Stimulated activated naive B cell treated with anti-CD40 and anti-IgM and Interleukin-4, amounts not matched to agents 10 μg/mL and 1 μg/mL and 100 μg/mL, for 72 hours (primary cell): ENCODE data around the gene ARSD.
"Not testable (repeated sequence)": the region's sequence is repeated elsewhere in the genome, so short reads cannot be mapped to it uniquely, and the experiment has no call there.

Source experiments
- ATAC-seq, 2 donors: fragments of 150-1000 bp; cut with Tn5 transposase; replicated peaks; 2 replicates each; pipeline ENCODE4 v1.10.0; 2021; ENCODE audit warnings: moderate library complexity in 1 of 2
- DNase-seq: peaks from one replicate; pipeline ENCODE4 v3.0.0; 2021
- H3K27ac Mint-ChIP-seq: one replicate; pipeline ENCODE4 v1.8.0; 2022; ENCODE audit warnings: mild to moderate bottlenecking, mixed read lengths
- H3K27me3 Mint-ChIP-seq, 2 donors: one replicate each; pipeline ENCODE4 v1.8.0; 2022; ENCODE audit warnings: mixed read lengths in 2 of 2
- H3K36me3 Mint-ChIP-seq, 2 donors: one replicate each; pipeline ENCODE4 v1.8.0; 2022; ENCODE audit warnings: mixed read lengths in 2 of 2, mild to moderate bottlenecking in 1 of 2
- H3K4me1 Mint-ChIP-seq, 2 donors: one replicate each; pipeline ENCODE4 v1.8.0; 2022; ENCODE audit warnings: mixed read lengths in 2 of 2, mild to moderate bottlenecking in 1 of 2
- H3K4me3 Mint-ChIP-seq, 2 donors: one replicate each; pipeline ENCODE4 v1.8.0; 2022; ENCODE audit warnings: mild to moderate bottlenecking in 2 of 2, mixed read lengths in 2 of 2, moderate library complexity in 1 of 2
- H3K9me3 Mint-ChIP-seq, 2 donors: one replicate each; pipeline ENCODE4 v1.8.0; 2022; ENCODE audit warnings: mixed read lengths in 2 of 2, mild to moderate bottlenecking in 1 of 2

ARSD gene

GRCh38 chrX:2928583-2929434 is at the start of gene ARSD:
Gene ARSD, minus strand, starts transcription at chrX:2929339. Its CDS starts 64 bp downstream, at chrX:2929275.
- peaks cover 0 to 6% of the 10 kb centered on the region in 2 donors for H3K27me3 Mint-ChIP-seq
- peak; percentile 64 for DNase-seq
- peak within 1 kb of the TSS; percentile 92 for H3K27ac Mint-ChIP-seq
- peak; percentile 90 for ATAC-seq
- peaks cover 0 to 4% of the 10 kb centered on the region in 2 donors for H3K36me3 Mint-ChIP-seq
- peaks cover 0 to 9% of the 10 kb centered on the region in 2 donors for H3K4me1 Mint-ChIP-seq
- H3K4me3 Mint-ChIP-seq = peak within 1 kb of the TSS; percentile 87 to 93
- H3K9me3 Mint-ChIP-seq = peaks cover 0 to 6% of the 10 kb centered on the region in 2 donors

GRCh38 chrX:2978639-2979038 is 49.5 kb upstream of the ARSD start:
- not testable (repeated sequence) for H3K4me1 Mint-ChIP-seq, H3K27ac Mint-ChIP-seq, ATAC-seq, DNase-seq, H3K27me3 Mint-ChIP-seq, H3K4me3 Mint-ChIP-seq, H3K36me3 Mint-ChIP-seq
- H3K9me3 Mint-ChIP-seq = peaks cover 5 to 23% of the 10 kb centered on the region in 2 donors

- H3K4me3 Mint-ChIP-seq = no peak overlapping the region
- H3K4me1 Mint-ChIP-seq = no peaks in the 10 kb centered on the region
- DNase-seq = no peak
- H3K36me3 Mint-ChIP-seq = no peaks in the 10 kb centered on the region
- H3K27me3 Mint-ChIP-seq = peaks cover 9 to 19% of the 10 kb centered on the region in 2 donors
- H3K27ac Mint-ChIP-seq = no peak overlapping the region
- no peak for ATAC-seq
- H3K9me3 Mint-ChIP-seq = peaks cover 0 to 10% of the 10 kb centered on the region in 2 donors
These were observed 45.8 kb upstream of the ARSD start for GRCh38 chrX:2974961-2975360.

GRCh38 chrX:2972391-2972790 is 43.3 kb upstream of the ARSD start:
- ATAC-seq = no peak
- Mint-ChIP-seq H3K4me3 (no peak overlapping the region), H3K27me3 (peaks cover 12 to 22% of the 10 kb centered on the region in 2 donors), H3K4me1 (peaks cover 0 to 3% of the 10 kb centered on the region in 2 donors), H3K9me3 (peaks cover 0 to 10% of the 10 kb centered on the region in 2 donors), H3K36me3 (no peaks in the 10 kb centered on the region), H3K27ac (no peak overlapping the region)
- no peak for DNase-seq

- Mint-ChIP-seq H3K4me3 (no peak overlapping the region), H3K36me3 (no peaks in the 10 kb centered on the region), H3K4me1 (peaks cover 0 to 9% of the 10 kb centered on the region in 2 donors), H3K27me3 (peaks cover 12 to 19% of the 10 kb centered on the region in 2 donors), H3K27ac (no peak overlapping the region), H3K9me3 (peaks cover 0 to 6% of the 10 kb centered on the region in 2 donors)
- DNase-seq = no peak
- no peak for ATAC-seq
These were observed 39.9 kb upstream of the ARSD start for GRCh38 chrX:2969021-2969420.

DNA sequence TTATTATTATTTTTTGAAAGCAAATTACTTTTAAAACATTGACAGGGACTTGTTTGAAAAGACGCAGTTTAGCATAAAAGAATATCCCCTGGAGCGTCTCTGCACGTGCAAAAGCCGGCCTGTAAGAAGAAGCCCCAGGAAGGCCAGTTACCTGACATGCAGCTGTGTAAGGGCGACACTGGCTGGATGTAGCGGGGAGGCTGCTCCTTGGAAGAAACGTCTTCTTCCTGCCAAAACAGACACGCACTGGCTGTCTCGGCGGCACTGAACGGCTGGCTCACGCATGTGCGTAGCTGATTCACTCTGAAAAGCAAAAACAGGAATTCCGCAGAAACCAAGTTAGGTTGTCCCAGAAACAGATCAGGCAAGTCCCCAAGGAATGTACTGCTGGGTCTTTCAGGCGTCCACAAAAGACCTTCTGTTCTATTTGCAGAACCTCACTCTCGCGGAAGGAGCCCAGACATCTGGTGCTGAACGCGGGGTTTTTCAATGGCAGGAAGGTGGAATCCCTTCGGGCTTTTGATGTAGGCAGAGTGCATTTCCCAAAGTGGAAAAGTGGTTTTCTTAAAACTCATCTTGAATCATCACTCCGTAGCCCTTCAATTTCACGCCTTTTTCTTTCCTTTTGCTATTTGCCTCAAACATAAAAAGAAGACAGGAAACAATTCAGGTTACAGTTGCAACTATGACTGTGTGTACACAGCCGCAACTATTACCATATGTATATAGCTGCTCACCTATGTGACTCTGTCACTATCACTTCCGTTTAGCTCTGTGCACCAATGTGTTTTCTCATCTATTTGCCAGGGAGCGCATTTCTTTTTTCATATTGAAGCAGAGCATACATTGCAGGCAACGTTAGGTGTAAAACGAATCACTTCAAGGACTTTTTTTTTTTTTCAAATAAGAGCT is 39.1 kb upstream of the ARSD start:
- ATAC-seq (peak; percentile 71 to 75), DNase-seq (peak; percentile 41)
- Mint-ChIP-seq H3K4me1 (peaks cover 0 to 9% of the 10 kb centered on the region in 2 donors), H3K9me3 (peaks cover 0 to 6% of the 10 kb centered on the region in 2 donors), H3K27ac (no peak overlapping the region), H3K36me3 (no peaks in the 10 kb centered on the region), H3K4me3 (peak overlapping the region in 1 of 2 donors; percentile 44), H3K27me3 (peaks cover 12 to 18% of the 10 kb centered on the region in 2 donors)

GRCh38 chrX:2967584-2967983 is 38.4 kb upstream of the ARSD start:
- DNase-seq (no peak), ATAC-seq (no peak)
- Mint-ChIP-seq H3K4me3 (no peak overlapping the region), H3K4me1 (peaks cover 0 to 9% of the 10 kb centered on the region in 2 donors), H3K27me3 (peaks cover 12 to 24% of the 10 kb centered on the region in 2 donors), H3K9me3 (peaks cover 0 to 6% of the 10 kb centered on the region in 2 donors), H3K36me3 (no peaks in the 10 kb centered on the region), H3K27ac (no peak overlapping the region)

- H3K4me1 Mint-ChIP-seq = peaks cover 0 to 9% of the 10 kb centered on the region in 2 donors
- DNase-seq = no peak
- H3K4me3 Mint-ChIP-seq = no peak overlapping the region
- ATAC-seq = no peak
- H3K27ac Mint-ChIP-seq = no peak overlapping the region
- H3K36me3 Mint-ChIP-seq = no peaks in the 10 kb centered on the region
- H3K9me3 Mint-ChIP-seq = peaks cover 0 to 6% of the 10 kb centered on the region in 2 donors
- peaks cover 9 to 28% of the 10 kb centered on the region in 2 donors for H3K27me3 Mint-ChIP-seq
These were observed 37.9 kb upstream of the ARSD start for GRCh38 chrX:2967012-2967411.

- ATAC-seq (peak; percentile 91 to 92), DNase-seq (peak; percentile 57)
- Mint-ChIP-seq H3K27ac (no peak overlapping the region), H3K36me3 (no peaks in the 10 kb centered on the region), H3K27me3 (peaks cover 7 to 21% of the 10 kb centered on the region in 2 donors), H3K4me3 (no peak overlapping the region), H3K9me3 (no peaks in the 10 kb centered on the region), H3K4me1 (peaks cover 0 to 9% of the 10 kb centered on the region in 2 donors)
These were observed 36.8 kb upstream of the ARSD start for GRCh38 chrX:2965965-2966364.

- peaks cover 0 to 23% of the 10 kb centered on the region in 2 donors for H3K27me3 Mint-ChIP-seq
- not testable (repeated sequence) for H3K4me3 Mint-ChIP-seq, H3K4me1 Mint-ChIP-seq, H3K27ac Mint-ChIP-seq, DNase-seq, ATAC-seq, H3K36me3 Mint-ChIP-seq, H3K9me3 Mint-ChIP-seq
These were observed 35.1 kb upstream of the ARSD start for GRCh38 chrX:2963992-2964794.

DNA sequence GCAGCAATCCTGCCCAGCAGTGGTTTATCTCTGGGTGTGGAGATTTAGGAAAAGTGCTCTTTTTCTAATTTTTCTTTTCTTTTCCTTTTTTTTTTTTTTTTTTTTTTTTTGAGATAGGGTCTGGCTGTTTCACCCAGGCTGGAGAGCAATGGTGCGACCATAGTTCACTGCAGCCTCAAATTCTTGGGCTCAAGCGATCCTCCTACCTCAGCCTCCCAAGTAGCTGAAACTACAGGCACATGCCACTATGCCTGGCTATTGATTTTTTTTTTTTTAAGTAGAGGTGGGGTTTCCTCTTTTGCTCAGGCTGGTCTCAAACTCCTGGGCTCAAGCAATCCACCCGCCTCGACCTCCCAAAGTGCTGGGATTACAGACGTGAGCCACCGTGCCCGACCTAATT is 34.3 kb upstream of the ARSD start:
- H3K27me3 Mint-ChIP-seq = peaks cover 0 to 28% of the 10 kb centered on the region in 2 donors
- ATAC-seq, H3K36me3 Mint-ChIP-seq, DNase-seq, H3K4me3 Mint-ChIP-seq, H3K4me1 Mint-ChIP-seq, H3K9me3 Mint-ChIP-seq, H3K27ac Mint-ChIP-seq: not testable (repeated sequence)

DNA sequence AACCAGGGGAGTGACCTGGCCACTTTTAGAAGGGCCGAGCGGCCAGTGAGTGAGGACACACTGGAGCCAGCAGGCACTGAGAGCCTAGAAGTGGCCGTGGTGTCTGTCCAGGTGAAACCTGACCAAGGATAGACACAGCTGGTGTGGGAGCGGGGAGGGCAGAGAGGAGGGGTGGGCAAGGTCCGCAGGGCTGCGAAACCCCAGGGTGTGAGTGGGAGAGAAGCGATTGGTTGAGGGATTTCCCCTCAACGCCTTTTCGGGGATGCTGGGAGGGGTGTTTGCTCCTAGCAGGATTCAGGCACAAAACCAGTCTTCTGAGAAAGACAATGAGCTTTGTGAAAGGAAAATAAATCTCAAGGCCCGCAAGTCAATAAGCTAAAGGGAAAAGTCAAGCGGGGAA is 33.2 kb upstream of the ARSD start:
- Mint-ChIP-seq H3K4me1 (peaks cover 0 to 6% of the 10 kb centered on the region in 2 donors), H3K27ac (no peak overlapping the region), H3K4me3 (no peak overlapping the region), H3K27me3 (peaks cover 0 to 29% of the 10 kb centered on the region in 2 donors), H3K9me3 (no peaks in the 10 kb centered on the region), H3K36me3 (no peaks in the 10 kb centered on the region)
- ATAC-seq = no peak
- no peak for DNase-seq

DNA sequence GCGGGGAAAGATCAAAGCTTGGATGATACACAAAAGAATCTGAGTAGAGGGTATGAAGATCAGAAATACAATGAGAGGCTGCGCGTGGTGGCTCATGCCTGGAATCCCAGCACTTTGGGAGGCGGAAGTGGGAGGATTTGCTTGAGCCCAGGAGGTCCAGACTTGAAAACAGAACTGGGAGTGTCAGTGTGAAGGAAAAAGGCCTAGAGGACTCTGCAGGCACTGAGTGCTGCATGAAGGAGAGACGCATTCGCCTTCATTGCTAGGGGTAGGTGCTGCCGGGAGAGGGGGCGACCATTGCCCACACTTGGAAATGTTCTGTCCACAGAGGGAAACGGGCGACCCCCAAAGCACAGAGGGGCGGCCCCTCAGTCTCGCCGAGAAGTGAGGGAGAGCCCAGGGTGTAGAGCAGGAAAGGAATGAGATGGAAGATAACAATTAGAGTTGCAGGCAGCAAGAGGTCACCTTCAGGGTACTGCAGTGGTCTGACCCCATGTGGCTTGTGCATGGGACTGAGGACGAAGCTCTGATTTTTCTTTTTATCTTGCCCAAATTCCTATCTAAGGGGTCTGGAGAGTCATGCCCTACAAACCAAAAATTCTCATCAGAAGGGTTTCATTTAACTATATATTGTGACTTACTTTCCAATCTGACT is 31.8 kb upstream of the ARSD start:
- H3K9me3 Mint-ChIP-seq = no peaks in the 10 kb centered on the region
- DNase-seq = no peak
- H3K27me3 Mint-ChIP-seq = peaks cover 0 to 29% of the 10 kb centered on the region in 2 donors

More for the DNA sequence above, 31.8 kb upstream of the ARSD start:
- Mint-ChIP-seq H3K4me1 (peaks cover 0 to 5% of the 10 kb centered on the region in 2 donors), H3K36me3 (no peaks in the 10 kb centered on the region), H3K27ac (no peak overlapping the region), H3K4me3 (no peak overlapping the region)
- ATAC-seq = no peak
